GM12878 (cell line): ENCODE results near the gene SGMS1. TPM values are rescaled to one million over a fixed set of nuclear protein-coding genes. Genes with fewer than 3 reads are reported as not detected.

ENCODE experiments used
- ATAC-seq: fragments of 200-7000 bp; cut with Tn5 transposase; 3 replicates; pipeline ENCODE4 v1.9.1; 2020; ENCODE audit warnings: mild to moderate bottlenecking, moderate library complexity
- BruUV-seq: library from RNA; stranded (reverse); fragments of 400-500 nt; replicated peaks from 2 replicates; lab custom pipeline; 2021; lab: Mats Ljungman, UMichigan
- CTCF ChIA-PET: fragments of 300-600 bp; sonication (Branson Sonifier 250); formaldehyde crosslinking; extraction: SDS; loops from one replicate; lab custom pipeline; 2021; ENCODE audit warnings: inconsistent platforms; lab: Yijun Ruan, JAX
- POLR2A ChIA-PET: fragments of 350-600 bp; formaldehyde crosslinking; extraction: SDS; loops from one replicate; lab custom pipeline; 2021; ENCODE audit warnings: inconsistent platforms; lab: Charles Lee
- RAD21 ChIA-PET: fragments of 300-600 bp; sonication (Branson Sonifier 250); formaldehyde crosslinking; loops from one replicate; lab custom pipeline; 2023; ENCODE audit warnings: antibody characterized with exemption; ENCODE audit not compliant: unreplicated experiment; lab: Charles Lee
- SMC1A ChIA-PET: fragments of 300-600 bp; sonication (Branson Sonifier 250); formaldehyde crosslinking; loops from one replicate; lab custom pipeline; 2023; ENCODE audit not compliant: unreplicated experiment, uncharacterized antibody; lab: Charles Lee
- DNase-seq: peaks from one replicate; pipeline ENCODE4 v3.0.0-alpha.2; 2011; ENCODE audit warnings: low read depth, low spot score
- FAIRE-seq: peaks from 3 replicates; lab custom pipeline; 2011; peaks lifted over from hg19 to GRCh38; lab: Jason Lieb, UNC
- H2AFZ ChIP-seq: 2 replicates; pipeline ENCODE4 v1.6.0; 2011; ENCODE audit warnings: low read depth, low read length, control low read depth; ENCODE audit not compliant: control insufficient read depth
- H3K27ac ChIP-seq: 2 replicates; pipeline ENCODE4 v1.5.1; 2011; ENCODE audit warnings: control low read depth; ENCODE audit not compliant: control insufficient read depth, insufficient read depth
- H3K27me3 ChIP-seq, 2 experiments: replicated peaks in 1 of 2; 2 replicates each; pipeline versions ENCODE4 v1.6.0 to v1.6.1; 2011; ENCODE audit warnings: low read length in 1 of 2; ENCODE audit not compliant: control insufficient read depth in 2 of 2, insufficient read depth in 2 of 2
- H3K36me3 ChIP-seq, 2 experiments: 2 replicates each; pipeline ENCODE4 v1.5.1; 2011; ENCODE audit warnings: low read length in 1 of 2; ENCODE audit not compliant: control insufficient read depth in 2 of 2, insufficient read depth in 2 of 2
- H3K4me1 ChIP-seq: 2 replicates; pipeline ENCODE4 v1.6.1; 2011; ENCODE audit warnings: mild to moderate bottlenecking, low read length, moderate library complexity, mixed read lengths; ENCODE audit not compliant: control insufficient read depth, insufficient read depth
- H3K4me2 ChIP-seq: 2 replicates; pipeline ENCODE4 v1.6.0; 2011; ENCODE audit warnings: control low read depth; ENCODE audit not compliant: control insufficient read depth, insufficient read depth
- H3K4me3 ChIP-seq: fragments of 200-600 bp; sonication (generic); 2 replicates; pipeline ENCODE4 v1.5.1; 2016
- H3K79me2 ChIP-seq: 2 replicates; pipeline ENCODE4 v1.6.0; 2011; ENCODE audit warnings: low read length; ENCODE audit not compliant: control insufficient read depth, insufficient read depth
- H3K9ac ChIP-seq: 2 replicates; pipeline ENCODE4 v1.8.0; 2011; ENCODE audit warnings: low read length, control low read depth, mixed read lengths; ENCODE audit not compliant: control insufficient read depth, insufficient read depth
- H3K9me3 ChIP-seq: replicated peaks from 3 replicates; pipeline ENCODE4 v1.5.1; 2011; ENCODE audit warnings: mild to moderate bottlenecking, low read length; ENCODE audit not compliant: control insufficient read depth, insufficient read depth
- H4K20me1 ChIP-seq: 2 replicates; pipeline ENCODE4 v1.6.0; 2011; ENCODE audit not compliant: control insufficient read depth, insufficient read depth
- ASH2L ChIP-seq: fragments of 300-600, 200-600 bp; sonication (generic); IDR thresholded peaks from 2 replicates; pipeline ENCODE4 v1.6.1; 2017; ENCODE audit warnings: low read depth, mild to moderate bottlenecking, borderline replicate concordance
- ATF3 ChIP-seq: IDR thresholded peaks from 2 replicates; pipeline ENCODE4 v1.6.1; 2011; ENCODE audit warnings: low read depth, mild to moderate bottlenecking, low read length, moderate library complexity, borderline replicate concordance; ENCODE audit errors: extremely low read depth
- CBX3 ChIP-seq: fragments of 200-600 bp; sonication (generic); IDR thresholded peaks from 2 replicates; pipeline ENCODE4 v1.6.1; 2016; ENCODE audit warnings: low read depth, borderline replicate concordance
- CEBPZ ChIP-seq: fragments of 150-350 bp; IDR thresholded peaks from 2 replicates; pipeline ENCODE4 v1.6.1; 2016; ENCODE audit warnings: low read depth, low read length
- HDAC2 ChIP-seq: fragments of 200-600 bp; sonication (generic); IDR thresholded peaks from 2 replicates; pipeline ENCODE4 v1.6.1; 2017
- IKZF1 ChIP-seq: fragments of 450-650 bp; conservative IDR thresholded peaks from 2 replicates; pipeline ENCODE4 v1.6.1; 2017; ENCODE audit warnings: antibody characterized with exemption, mild to moderate bottlenecking
- MLLT1 ChIP-seq: fragments of 450-650 bp; IDR thresholded peaks from 2 replicates; pipeline ENCODE4 v1.6.1; 2016; ENCODE audit warnings: mild to moderate bottlenecking
- NR2C2 ChIP-seq: IDR thresholded peaks from 2 replicates; pipeline ENCODE4 v1.6.1; 2011; ENCODE audit warnings: borderline replicate concordance, low read depth; ENCODE audit not compliant: control insufficient read depth, insufficient read length
- POU2F2 ChIP-seq: IDR thresholded peaks from 3 replicates; pipeline ENCODE4 v1.6.1; 2011; ENCODE audit warnings: low read depth, mild to moderate bottlenecking, low read length, borderline replicate concordance
- RAD21 ChIP-seq: IDR thresholded peaks from 2 replicates; pipeline ENCODE4 v1.6.1; 2011; ENCODE audit warnings: mild to moderate bottlenecking, low read depth, low read length, moderate library complexity; ENCODE audit not compliant: insufficient read depth
- RB1 ChIP-seq: fragments of 450-650 bp; formaldehyde crosslinking; IDR thresholded peaks from 2 replicates; pipeline ENCODE4 v1.6.1; 2017; ENCODE audit warnings: mild to moderate bottlenecking, borderline replicate concordance
- RCOR1 ChIP-seq: conservative IDR thresholded peaks from 2 replicates; pipeline ENCODE4 v1.6.1; 2012; ENCODE audit warnings: low read depth, low read length, improper control_type of control experiment
- SP1 ChIP-seq: IDR thresholded peaks from one replicate; pipeline ENCODE4 v1.6.1; 2011; ENCODE audit warnings: low read depth, low read length
- SREBF2 ChIP-seq: IDR thresholded peaks from 2 replicates; pipeline ENCODE4 v1.6.1; 2012; ENCODE audit warnings: mild to moderate bottlenecking, low read length
- TAF1 ChIP-seq: IDR thresholded peaks from 2 replicates; pipeline ENCODE4 v1.6.1; 2011; ENCODE audit warnings: mild to moderate bottlenecking, low read depth, low read length, borderline replicate concordance
- TCF7 ChIP-seq: IDR thresholded peaks from 2 replicates; pipeline ENCODE4 v1.6.1; 2014; ENCODE audit warnings: antibody characterized with exemption, borderline replicate concordance
- ZBED1 ChIP-seq: IDR thresholded peaks from 2 replicates; pipeline ENCODE4 v1.6.1; 2016; ENCODE audit warnings: borderline replicate concordance
- ZNF384 ChIP-seq: IDR thresholded peaks from 2 replicates; pipeline ENCODE4 v1.6.1; 2012; ENCODE audit warnings: low read depth, mild to moderate bottlenecking, low read length, improper control_type of control experiment, borderline replicate concordance
- ZNF622 ChIP-seq: fragments of 450-650 bp; IDR thresholded peaks from 2 replicates; pipeline ENCODE4 v1.6.1; 2017; ENCODE audit warnings: mild to moderate bottlenecking, inconsistent platforms
- ZSCAN29 ChIP-seq: fragments of 450-650 bp; IDR thresholded peaks from 2 replicates; pipeline ENCODE4 v1.6.1; 2017; ENCODE audit warnings: mild to moderate bottlenecking, moderate library complexity
- WGBS: methylation state at CpG from one replicate; pipeline ENCODE4 v1.1.6; 2016; ENCODE audit warnings: low lambda C conversion rate; ENCODE audit not compliant: insufficient replicate concordance, insufficient coverage; ENCODE audit errors: missing lambda C conversion rate; 5-methylcytosine and 5-hydroxymethylcytosine counted together
- in situ Hi-C: fragments of 300-500 bp; cut with MboI; formaldehyde crosslinking; loops from 9 replicates; pipeline ENCODE4 v1.14.3; 2018; ENCODE audit warnings: mixed read lengths
- intact Hi-C: fragments of 100-400 bp; cut with micrococcal nuclease; formaldehyde crosslinking; loops from one replicate; pipeline ENCODE4 v1.14.2; 2022; ENCODE audit not compliant: unreplicated experiment
- polyA plus RNA-seq, 11 experiments: library from polyadenylated mRNA; depleted of rRNA in 4 of 11; unstranded in 6 of 11; stranded (reverse) in 5 of 11; fragments of >200 nt; fragmentation: Nextera tagmentation in 4 of 11; fragmentation: Illumina TruSeq in 1 of 11; extraction: Ambion mirVana in 4 of 11; extraction: Trizol in 1 of 11; gene quantifications; 1 replicate in 1 of 11; 2 replicates in 10 of 11; pipeline versions ENCODE4 v1.2.1 to v1.2.3, GENCODE V29; 2011 to 2016; ENCODE audit warnings: inconsistent platforms in 2 of 11, missing spikeins in 2 of 11, low read depth in 1 of 11
- total RNA-seq, 4 experiments: library from RNA; depleted of rRNA in 3 of 4; stranded (reverse); fragments of >200 nt in 3 of 4; fragmentation: Illumina TruSeq in 1 of 4; extraction: Trizol in 1 of 4; gene quantifications; 2 replicates each; pipeline versions ENCODE4 v1.2.1 to v1.2.3, GENCODE V29; 2013 to 2021

The SGMS1 gene
- total and polyA plus RNA-seq, 10 of the 15 experiments (the other 5 are each of a cell fraction or from before 2014, with no cell fraction given), result 1.4 to 14.5 (median 4.9) TPM

GRCh38 chr10:50286996-50287803 is 336.6 kb downstream of the SGMS1 start:
- ChIA-PET POLR2A (no interaction called here), SMC1A (interaction anchor here (0.6 to 4.5 kb wide), 2 partner anchors 11 to 27 kb away, joined by 3 to 13 read pairs; no protein-coding TSS in a partner anchor), CTCF (interaction anchor here (2.2 kb wide), 1 partner anchor 10 kb away, joined by 5 read pairs; no protein-coding TSS in a partner anchor), RAD21 (interaction anchor here (1.1 kb wide), 1 partner anchor 12 kb away, joined by 3 read pairs; no protein-coding TSS in a partner anchor)
- Histone ChIP-seq H2AFZ (no peak overlapping the region), H3K27me3 (no peaks in the 10 kb centered on the region), H3K9me3 (no peaks in the 10 kb centered on the region), H3K4me2 (no peak overlapping the region), H3K79me2 (no peaks in the 10 kb centered on the region), H3K36me3 (no peaks in the 10 kb centered on the region), H3K27ac (no peak overlapping the region), H4K20me1 (no peaks in the 10 kb centered on the region), H3K9ac (no peak overlapping the region), H3K4me1 (no peaks in the 10 kb centered on the region), H3K4me3 (no peak overlapping the region)
- FAIRE-seq (no peak), DNase-seq (no peak), ATAC-seq (no peak)
- BruUV-seq, result no TSS peak
- WGBS, result 74% methylated on average over 9 of the region's 9 CpGs
- intact Hi-C loops (no loop called here), in situ Hi-C loops (no loop called here)
- TF ChIP-seq ZNF384 (no peak), CEBPZ (no peak), POU2F2 (no peak), ZBED1 (no peak), RAD21 (no peak), ZSCAN29 (no peak), CBX3 (no peak), IKZF1 (no peak), ASH2L (no peak), ZNF622 (no peak), TAF1 (no peak), SREBF2 (no peak), SP1 (no peak), TCF7 (no peak), MLLT1 (no peak), ATF3 (no peak), HDAC2 (no peak), RCOR1 (no peak), NR2C2 (no peak), RB1 (no peak)
